GM12878 (cell line): ENCODE measurements around the gene DSEL.

Experiments
- BRCA1 ChIP-seq: IDR thresholded peaks from 2 replicates; pipeline ENCODE4 v1.6.1; 2011; ENCODE audit warnings: low read depth, low read length, improper control_type of control experiment
- EP300 ChIP-seq, 2 experiments: fragments of 150-350 bp in 1 of 2; IDR thresholded peaks; 2 replicates each; pipeline ENCODE4 v1.6.1; 2011 to 2012; ENCODE audit warnings: low read depth in 2 of 2, low read length in 2 of 2, borderline replicate concordance in 1 of 2, improper control_type of control experiment in 1 of 2, inconsistent platforms in 1 of 2; ENCODE audit not compliant: control insufficient read depth in 1 of 2
- EZH2 ChIP-seq: IDR thresholded peaks from 2 replicates; pipeline ENCODE4 v1.6.1; 2012; ENCODE audit warnings: low read depth, mild to moderate bottlenecking, control low read depth, inconsistent platforms, low read length, borderline replicate concordance; ENCODE audit not compliant: control insufficient read depth
- MYC ChIP-seq: IDR thresholded peaks from 2 replicates; pipeline ENCODE4 v1.6.1; 2011; ENCODE audit warnings: mild to moderate bottlenecking, low read length, moderate library complexity, inconsistent platforms; ENCODE audit not compliant: insufficient read depth, insufficient replicate concordance, insufficient read length, severe bottlenecking
- POLR2A ChIP-seq: IDR thresholded peaks from 2 replicates; pipeline ENCODE4 v1.6.1; 2011; ENCODE audit warnings: low read depth, mild to moderate bottlenecking, low read length
- POLR2AphosphoS5 ChIP-seq: IDR thresholded peaks from 2 replicates; pipeline ENCODE4 v1.6.1; 2011; ENCODE audit warnings: mild to moderate bottlenecking, low read length, inconsistent platforms
- RFX5 ChIP-seq: IDR thresholded peaks from 2 replicates; pipeline ENCODE4 v1.6.1; 2011; ENCODE audit warnings: low read depth, low read length, improper control_type of control experiment
- SMARCA5 ChIP-seq: fragments of 450-650 bp; IDR thresholded peaks from 2 replicates; pipeline ENCODE4 v1.6.1; 2017; ENCODE audit warnings: mild to moderate bottlenecking
- TF ChIP-seq, protein P1 (sequence below): IDR thresholded peaks from 2 replicates; pipeline ENCODE4 v1.6.1; 2011; ENCODE audit warnings: low read depth, mild to moderate bottlenecking, low read length, moderate library complexity, borderline replicate concordance; ENCODE audit errors: extremely low read depth
- TF ChIP-seq, protein P2 (sequence below): fragments of 450-650 bp; formaldehyde crosslinking; IDR thresholded peaks from 2 replicates; pipeline ENCODE4 v1.4.0; 2020; ENCODE audit warnings: mild to moderate bottlenecking, moderate library complexity
- TF ChIP-seq, protein P3 (sequence below), 3 experiments: IDR thresholded peaks in 2 of 3; conservative IDR thresholded peaks in 1 of 3; 2 replicates each; pipeline ENCODE4 v1.5.1; 2011; ENCODE audit warnings: low read depth in 3 of 3, low read length in 3 of 3, mild to moderate bottlenecking in 3 of 3, control low read depth in 2 of 3, moderate library complexity in 2 of 3, inconsistent platforms in 1 of 3, mixed read lengths in 1 of 3; ENCODE audit not compliant: control insufficient read depth in 2 of 3, insufficient read depth in 1 of 3; ENCODE audit errors: extremely low read depth in 1 of 3
- TF ChIP-seq, protein P4 (sequence below): fragments of 150-350 bp; IDR thresholded peaks from 2 replicates; pipeline ENCODE4 v1.6.1; 2016; ENCODE audit warnings: low read depth, low read length
- TF ChIP-seq, protein P5 (sequence below): IDR thresholded peaks from 2 replicates; pipeline ENCODE4 v1.6.1; 2012; ENCODE audit warnings: low read depth, low read length, improper control_type of control experiment

DNA sequence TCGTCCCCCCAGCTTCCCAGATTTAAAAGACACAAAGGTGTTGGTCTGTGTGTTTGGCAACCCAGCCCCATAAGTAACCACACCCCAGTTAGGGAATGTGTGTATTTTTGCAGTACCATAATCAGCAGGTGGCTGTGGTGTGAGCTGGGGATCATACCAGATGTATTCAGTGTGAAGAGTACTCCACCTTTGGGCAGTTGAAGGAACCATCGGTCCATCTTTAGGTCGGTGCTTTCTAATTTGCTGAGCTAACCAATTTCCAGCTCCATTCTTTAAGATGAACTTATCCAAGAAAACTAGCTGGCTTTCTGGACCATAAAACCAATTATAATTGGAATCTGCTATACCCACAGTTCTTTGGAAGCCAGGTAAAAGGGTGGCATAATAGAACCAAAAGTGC, 3.2 kb downstream of the DSEL start:
- TF ChIP-seq, protein P1, sequence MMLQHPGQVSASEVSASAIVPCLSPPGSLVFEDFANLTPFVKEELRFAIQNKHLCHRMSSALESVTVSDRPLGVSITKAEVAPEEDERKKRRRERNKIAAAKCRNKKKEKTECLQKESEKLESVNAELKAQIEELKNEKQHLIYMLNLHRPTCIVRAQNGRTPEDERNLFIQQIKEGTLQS = no peak
- no peak for TF ChIP-seq EZH2
- TF ChIP-seq, protein P2, sequence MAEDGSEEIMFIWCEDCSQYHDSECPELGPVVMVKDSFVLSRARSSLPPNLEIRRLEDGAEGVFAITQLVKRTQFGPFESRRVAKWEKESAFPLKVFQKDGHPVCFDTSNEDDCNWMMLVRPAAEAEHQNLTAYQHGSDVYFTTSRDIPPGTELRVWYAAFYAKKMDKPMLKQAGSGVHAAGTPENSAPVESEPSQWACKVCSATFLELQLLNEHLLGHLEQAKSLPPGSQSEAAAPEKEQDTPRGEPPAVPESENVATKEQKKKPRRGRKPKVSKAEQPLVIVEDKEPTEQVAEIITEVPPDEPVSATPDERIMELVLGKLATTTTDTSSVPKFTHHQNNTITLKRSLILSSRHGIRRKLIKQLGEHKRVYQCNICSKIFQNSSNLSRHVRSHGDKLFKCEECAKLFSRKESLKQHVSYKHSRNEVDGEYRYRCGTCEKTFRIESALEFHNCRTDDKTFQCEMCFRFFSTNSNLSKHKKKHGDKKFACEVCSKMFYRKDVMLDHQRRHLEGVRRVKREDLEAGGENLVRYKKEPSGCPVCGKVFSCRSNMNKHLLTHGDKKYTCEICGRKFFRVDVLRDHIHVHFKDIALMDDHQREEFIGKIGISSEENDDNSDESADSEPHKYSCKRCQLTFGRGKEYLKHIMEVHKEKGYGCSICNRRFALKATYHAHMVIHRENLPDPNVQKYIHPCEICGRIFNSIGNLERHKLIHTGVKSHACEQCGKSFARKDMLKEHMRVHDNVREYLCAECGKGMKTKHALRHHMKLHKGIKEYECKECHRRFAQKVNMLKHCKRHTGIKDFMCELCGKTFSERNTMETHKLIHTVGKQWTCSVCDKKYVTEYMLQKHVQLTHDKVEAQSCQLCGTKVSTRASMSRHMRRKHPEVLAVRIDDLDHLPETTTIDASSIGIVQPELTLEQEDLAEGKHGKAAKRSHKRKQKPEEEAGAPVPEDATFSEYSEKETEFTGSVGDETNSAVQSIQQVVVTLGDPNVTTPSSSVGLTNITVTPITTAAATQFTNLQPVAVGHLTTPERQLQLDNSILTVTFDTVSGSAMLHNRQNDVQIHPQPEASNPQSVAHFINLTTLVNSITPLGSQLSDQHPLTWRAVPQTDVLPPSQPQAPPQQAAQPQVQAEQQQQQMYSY (CRISPR knock-in tag) = no peak
- TF ChIP-seq RFX5 = no peak
- no peak for TF ChIP-seq BRCA1
- no peak for TF ChIP-seq MYC
- TF ChIP-seq, protein P3, sequence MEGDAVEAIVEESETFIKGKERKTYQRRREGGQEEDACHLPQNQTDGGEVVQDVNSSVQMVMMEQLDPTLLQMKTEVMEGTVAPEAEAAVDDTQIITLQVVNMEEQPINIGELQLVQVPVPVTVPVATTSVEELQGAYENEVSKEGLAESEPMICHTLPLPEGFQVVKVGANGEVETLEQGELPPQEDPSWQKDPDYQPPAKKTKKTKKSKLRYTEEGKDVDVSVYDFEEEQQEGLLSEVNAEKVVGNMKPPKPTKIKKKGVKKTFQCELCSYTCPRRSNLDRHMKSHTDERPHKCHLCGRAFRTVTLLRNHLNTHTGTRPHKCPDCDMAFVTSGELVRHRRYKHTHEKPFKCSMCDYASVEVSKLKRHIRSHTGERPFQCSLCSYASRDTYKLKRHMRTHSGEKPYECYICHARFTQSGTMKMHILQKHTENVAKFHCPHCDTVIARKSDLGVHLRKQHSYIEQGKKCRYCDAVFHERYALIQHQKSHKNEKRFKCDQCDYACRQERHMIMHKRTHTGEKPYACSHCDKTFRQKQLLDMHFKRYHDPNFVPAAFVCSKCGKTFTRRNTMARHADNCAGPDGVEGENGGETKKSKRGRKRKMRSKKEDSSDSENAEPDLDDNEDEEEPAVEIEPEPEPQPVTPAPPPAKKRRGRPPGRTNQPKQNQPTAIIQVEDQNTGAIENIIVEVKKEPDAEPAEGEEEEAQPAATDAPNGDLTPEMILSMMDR (IDR thresholded peaks at IDR 0.05 in 2 of 3, conservative IDR thresholded peaks at IDR 0.05 in 1 of 3; ENCODE audit: control insufficient read depth in 2 of 3, extremely low read depth in 1 of 3, insufficient read depth in 1 of 3, low read depth in 3 of 3, low read length in 3 of 3) = no peak
- no peak for TF ChIP-seq POLR2AphosphoS5
- no peak for TF ChIP-seq POLR2A
- no peak for TF ChIP-seq SMARCA5
- TF ChIP-seq, protein P4, sequence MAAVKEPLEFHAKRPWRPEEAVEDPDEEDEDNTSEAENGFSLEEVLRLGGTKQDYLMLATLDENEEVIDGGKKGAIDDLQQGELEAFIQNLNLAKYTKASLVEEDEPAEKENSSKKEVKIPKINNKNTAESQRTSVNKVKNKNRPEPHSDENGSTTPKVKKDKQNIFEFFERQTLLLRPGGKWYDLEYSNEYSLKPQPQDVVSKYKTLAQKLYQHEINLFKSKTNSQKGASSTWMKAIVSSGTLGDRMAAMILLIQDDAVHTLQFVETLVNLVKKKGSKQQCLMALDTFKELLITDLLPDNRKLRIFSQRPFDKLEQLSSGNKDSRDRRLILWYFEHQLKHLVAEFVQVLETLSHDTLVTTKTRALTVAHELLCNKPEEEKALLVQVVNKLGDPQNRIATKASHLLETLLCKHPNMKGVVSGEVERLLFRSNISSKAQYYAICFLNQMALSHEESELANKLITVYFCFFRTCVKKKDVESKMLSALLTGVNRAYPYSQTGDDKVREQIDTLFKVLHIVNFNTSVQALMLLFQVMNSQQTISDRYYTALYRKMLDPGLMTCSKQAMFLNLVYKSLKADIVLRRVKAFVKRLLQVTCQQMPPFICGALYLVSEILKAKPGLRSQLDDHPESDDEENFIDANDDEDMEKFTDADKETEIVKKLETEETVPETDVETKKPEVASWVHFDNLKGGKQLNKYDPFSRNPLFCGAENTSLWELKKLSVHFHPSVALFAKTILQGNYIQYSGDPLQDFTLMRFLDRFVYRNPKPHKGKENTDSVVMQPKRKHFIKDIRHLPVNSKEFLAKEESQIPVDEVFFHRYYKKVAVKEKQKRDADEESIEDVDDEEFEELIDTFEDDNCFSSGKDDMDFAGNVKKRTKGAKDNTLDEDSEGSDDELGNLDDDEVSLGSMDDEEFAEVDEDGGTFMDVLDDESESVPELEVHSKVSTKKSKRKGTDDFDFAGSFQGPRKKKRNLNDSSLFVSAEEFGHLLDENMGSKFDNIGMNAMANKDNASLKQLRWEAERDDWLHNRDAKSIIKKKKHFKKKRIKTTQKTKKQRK = no peak
- TF ChIP-seq, protein P5, sequence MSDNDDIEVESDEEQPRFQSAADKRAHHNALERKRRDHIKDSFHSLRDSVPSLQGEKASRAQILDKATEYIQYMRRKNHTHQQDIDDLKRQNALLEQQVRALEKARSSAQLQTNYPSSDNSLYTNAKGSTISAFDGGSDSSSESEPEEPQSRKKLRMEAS = no peak
- TF ChIP-seq EP300 (IDR thresholded peaks at IDR 0.05; ENCODE audit: borderline replicate concordance in 1 of 2, control insufficient read depth in 1 of 2, low read depth in 2 of 2, low read length in 2 of 2) = no peak
